ENCODE data around the gene DLGAP1.
A peak's percentile ranks its signal among the peaks of the same experiment; 100 is the strongest.
"Not testable (repeated sequence)": the region's sequence is repeated elsewhere in the genome, so short reads cannot be mapped to it uniquely, and the experiment has no call there.

DLGAP1 gene

GRCh38 chr18:3595369-3596273, 859.5 kb downstream of the DLGAP1 start:
- DNase-seq, result no peak

- no peak for DNase-seq
Measured at GRCh38 chr18:3594760-3595368, 860.2 kb downstream of the DLGAP1 start.

GRCh38 chr18:3593904-3594759, 861.0 kb downstream of the DLGAP1 start:
- DNase-seq, result peak; percentile 81

- no peak for DNase-seq
Measured at GRCh38 chr18:3593381-3593903, 861.7 kb downstream of the DLGAP1 start.

DNA sequence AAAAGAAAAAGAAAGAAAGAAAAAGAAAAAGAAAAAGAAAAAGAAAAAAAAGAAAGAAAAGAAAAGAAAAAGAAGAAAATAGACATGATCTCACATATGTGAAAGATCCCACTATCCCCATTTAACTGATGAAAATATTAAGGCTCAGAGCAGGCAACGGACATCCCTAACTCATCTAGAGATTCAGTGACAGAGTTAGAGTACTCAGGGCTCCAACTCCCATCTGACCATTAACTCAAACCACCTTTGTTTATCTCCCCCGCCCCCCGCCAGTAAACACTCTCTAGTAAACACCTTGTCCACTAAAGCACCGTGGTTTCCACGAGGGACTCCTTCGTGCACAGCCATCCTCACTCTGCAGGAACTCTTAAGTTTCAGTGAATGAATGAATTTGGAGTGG, 862.2 kb downstream of the DLGAP1 start:
- DNase-seq, result no peak

GRCh38 chr18:3590096-3590630, 864.9 kb downstream of the DLGAP1 start:
- DNase-seq, result no peak

- peak; percentile 62 for DNase-seq
Measured at GRCh38 chr18:3585656-3586509, 869.2 kb downstream of the DLGAP1 start.

- DNase-seq, result no peak
Measured at GRCh38 chr18:3584897-3585460, 870.1 kb downstream of the DLGAP1 start.

DNA sequence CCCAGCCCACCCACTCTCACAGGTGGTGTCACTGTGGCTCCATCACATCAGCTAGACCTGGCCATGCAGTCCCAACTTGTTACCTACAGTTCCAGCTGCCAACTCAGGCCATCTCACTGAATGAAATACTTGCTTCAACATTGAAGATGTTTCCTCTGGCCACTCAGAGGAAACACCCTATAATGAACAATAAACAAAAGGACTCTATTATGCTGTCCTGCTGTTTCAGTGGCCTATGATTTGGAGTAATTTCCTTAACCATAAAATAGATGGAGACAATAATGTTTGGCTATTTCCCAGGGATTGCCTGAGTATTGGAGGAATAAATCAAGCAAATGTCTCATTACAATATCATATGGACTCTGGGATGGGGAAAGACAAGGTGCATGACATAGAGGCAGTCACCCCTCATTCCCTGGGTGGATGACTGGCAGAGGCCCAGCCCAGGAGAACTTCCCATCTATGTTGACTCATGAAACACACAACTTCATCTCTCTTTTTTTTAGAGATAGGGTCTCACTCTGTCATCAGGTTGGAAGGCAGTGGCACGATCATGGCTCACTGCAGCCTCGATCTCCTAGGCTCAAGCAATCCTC, 870.7 kb downstream of the DLGAP1 start:
- DNase-seq, result no peak

DNA sequence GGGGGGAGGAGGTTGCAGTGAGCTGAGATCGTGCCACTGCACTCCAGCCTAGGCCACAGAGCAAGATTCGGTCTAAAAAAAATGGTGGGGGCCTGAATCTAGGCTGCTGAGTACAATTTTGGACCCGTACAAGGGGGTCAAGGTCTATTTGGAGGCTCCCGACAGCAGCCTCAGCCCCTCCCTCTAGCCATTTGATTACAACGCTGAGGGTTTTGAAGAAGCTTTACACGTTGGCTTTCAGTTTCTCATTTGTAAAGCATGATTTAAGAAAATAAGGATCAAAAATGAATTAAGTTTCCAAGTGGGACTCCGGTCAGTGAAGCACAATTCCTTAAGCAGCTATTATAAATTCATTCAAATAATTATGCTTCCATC, 871.2 kb downstream of the DLGAP1 start:
- DNase-seq, result no peak

DNA sequence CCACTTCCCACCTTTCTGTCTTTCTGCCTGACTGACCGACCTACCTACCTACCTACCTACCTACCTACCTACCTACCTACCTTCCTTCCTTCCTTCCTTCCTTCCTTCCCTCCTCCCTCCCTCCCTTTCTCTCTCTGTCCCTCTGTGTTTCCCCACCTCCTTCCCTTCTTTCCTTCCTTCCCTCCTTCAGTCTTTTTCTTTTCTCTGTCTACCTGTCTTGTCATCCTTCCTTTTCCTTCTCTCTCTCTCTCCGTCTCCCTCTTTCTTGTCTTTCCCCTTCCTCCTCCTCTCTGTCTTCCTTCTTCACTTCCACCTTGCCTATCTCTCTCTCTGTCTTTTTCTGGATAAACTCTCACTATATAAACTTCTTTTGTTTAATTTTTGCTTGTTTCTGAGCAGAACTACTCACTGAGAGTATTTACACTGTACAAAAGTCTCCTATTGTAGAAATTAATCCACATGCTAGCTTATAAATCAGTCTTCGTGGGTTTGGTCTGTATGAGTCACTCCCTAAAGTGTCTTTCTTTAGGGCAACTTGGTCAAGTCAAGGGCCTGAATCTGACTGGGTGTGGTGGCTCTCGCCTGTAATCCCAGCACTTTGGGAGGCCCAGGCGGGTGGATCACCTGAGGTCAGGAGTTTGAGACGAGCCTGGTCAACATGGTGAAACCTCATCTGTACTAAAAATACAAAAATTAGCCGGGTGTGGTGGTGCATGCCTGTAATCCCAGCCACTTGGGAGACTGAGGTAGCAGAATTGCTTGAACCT, 871.8 kb downstream of the DLGAP1 start:
- not testable (repeated sequence) for DNase-seq

GRCh38 chr18:3581890-3582289, 873.2 kb downstream of the DLGAP1 start:
- DNase-seq, result no peak

DNA sequence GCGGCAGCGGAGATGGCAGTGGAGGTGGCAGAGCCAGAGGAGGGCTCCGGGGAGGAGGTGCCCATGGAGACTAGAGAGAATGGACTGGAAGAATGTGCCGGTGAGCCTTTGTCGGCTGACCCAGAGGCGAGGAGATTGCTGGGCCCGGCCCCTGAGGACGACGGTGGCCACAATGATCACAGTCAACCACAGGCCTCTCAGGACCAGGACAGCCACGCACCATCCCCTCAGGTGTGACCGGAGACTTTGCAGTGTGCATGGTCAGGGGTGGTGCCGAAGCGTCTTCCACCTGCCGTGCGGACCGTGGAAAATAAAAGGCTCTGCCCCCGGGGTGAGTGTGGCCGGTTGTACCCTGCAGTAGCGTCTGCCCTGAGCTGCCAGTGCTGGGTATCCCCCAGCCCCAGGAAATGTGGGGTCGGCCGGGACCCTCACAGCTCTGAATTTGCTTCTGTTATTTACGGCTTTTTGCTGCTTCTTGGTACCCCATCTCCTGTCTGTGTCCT, 874.5 kb downstream of the DLGAP1 start:
- DNase-seq, result not testable (repeated sequence)

GRCh38 chr18:3579701-3580100, 875.4 kb downstream of the DLGAP1 start:
- no peak for DNase-seq

DNA sequence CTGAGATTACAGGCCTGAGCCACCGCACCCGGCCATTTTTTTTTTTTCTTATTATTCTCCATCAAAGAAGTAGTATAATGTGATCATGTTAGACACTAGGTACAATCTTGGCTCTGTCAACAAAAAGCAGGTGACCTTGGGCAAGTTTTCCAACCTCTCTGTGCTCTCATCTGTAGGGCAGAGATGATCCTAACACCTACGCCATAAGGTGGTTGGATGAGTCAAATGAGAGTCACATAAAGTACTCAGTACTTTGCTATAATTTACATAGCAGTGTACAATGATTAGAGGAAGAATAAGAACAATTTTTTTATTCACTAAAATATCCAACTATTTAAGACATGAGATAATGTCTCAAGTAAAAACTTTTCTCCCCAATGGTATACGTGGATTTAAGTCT, 876.5 kb downstream of the DLGAP1 start:
- no peak for DNase-seq

DNA sequence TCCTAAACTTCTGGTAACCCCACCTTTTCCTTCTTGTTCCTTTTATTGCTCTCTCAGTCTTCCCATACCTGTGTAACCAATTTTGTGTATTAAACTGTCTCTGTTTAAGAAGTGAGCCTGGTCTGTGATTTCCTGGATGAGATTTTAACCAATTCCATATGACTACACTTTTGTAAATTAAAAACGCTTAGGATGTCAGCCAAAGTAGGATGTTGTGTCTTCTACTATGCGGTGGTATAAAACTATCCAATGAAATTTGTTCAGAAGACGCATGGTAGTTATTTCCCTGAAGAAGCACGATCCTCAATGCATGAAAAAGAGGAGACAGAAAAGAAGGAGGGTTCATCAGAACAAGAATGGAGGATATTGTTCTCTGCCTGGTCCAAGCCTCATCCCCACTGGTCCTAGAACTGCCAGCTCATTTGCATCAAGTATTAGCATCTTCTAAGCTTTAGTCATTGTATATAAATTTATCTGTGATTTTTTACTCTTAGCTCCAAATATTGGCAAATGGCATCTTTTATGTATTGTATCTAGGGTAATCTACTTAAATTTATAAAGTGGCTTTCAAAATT, 877.7 kb downstream of the DLGAP1 start:
- no peak for DNase-seq

DNA sequence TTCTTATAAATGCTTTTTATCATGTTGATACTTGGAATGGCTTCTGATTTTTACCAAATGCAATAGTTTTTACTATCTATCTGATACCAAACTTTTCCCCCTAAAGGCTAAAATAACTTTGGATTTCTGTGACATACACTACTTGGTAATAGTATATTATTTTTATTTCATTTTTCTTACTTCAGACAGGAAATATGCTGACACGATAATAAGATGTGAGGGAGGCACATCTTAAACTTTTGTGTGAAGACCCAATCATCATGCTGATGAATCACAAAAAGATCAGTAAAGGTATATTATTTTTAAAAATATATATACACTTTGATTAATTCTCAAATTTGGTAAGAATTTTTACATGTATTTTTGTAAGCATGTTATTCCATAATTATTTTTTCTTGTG, 882.3 kb downstream of the DLGAP1 start:
- DNase-seq, result no peak

DNA sequence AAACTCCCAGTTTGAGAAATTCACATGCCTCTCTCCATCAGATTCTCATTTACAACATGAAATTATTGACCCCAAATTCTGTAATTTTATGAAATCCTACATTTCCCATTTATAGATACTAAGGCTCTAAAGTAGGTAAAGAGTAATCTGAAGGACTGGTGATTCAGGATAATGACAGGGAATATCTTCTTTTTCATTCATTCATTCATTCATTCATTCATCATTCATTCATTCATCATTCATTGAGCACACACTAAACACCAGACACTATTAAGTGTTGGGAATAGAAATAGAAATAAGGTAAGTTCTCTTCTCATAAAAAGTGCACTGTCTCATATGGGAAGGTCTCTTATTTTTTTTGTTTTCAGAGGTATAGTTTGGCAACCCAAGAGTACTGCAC, 888.3 kb downstream of the DLGAP1 start:
- DNase-seq, result no peak

DNA sequence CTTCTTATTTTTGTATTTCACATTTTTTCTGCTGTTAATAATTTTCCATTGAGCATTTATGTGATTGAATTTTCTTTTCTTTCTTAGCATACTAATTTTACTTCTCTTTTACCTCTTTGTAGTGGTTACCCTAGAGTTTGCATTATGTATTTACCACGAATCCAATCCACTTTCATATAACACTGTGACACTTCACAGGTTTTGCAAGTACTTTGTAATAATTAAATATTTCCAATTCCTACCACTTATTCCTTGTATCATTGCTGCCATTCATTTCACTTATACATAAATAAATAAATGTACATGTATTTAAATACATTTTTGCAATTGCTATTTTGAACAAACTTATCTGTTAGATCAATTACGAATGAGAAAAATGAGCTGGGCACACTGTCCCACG, 894.4 kb downstream of the DLGAP1 start:
- DNase-seq, result no peak

All from T-helper 9 cell (primary cell).